ENCODE data around the gene RNU2-63P.
"Not testable (repeated sequence)": the region's sequence is repeated elsewhere in the genome, so short reads cannot be mapped to it uniquely, and the experiment has no call there.

Gene RNU2-63P

DNA sequence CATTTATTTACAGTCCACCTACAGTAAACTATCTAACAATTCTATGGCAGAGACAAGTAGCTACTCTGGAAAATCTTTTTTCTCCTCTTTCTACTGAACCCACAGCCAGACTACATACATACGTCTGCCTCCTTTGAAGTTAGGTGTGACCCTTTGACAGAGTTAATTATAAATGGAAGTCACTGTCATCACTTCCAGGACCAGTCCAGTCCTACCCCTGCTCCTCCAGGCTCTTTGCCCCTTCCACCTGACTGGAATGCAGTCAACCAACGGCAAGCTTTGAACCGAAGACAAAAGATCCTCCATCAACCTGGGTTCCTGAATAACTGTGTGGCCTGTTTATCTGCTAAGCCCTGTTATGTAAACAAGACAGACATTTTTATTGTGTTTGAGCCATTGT, 35.2 kb downstream of the RNU2-63P start:
- not testable (repeated sequence) for DNase-seq (ENCODE audit: low spot score)

DNA sequence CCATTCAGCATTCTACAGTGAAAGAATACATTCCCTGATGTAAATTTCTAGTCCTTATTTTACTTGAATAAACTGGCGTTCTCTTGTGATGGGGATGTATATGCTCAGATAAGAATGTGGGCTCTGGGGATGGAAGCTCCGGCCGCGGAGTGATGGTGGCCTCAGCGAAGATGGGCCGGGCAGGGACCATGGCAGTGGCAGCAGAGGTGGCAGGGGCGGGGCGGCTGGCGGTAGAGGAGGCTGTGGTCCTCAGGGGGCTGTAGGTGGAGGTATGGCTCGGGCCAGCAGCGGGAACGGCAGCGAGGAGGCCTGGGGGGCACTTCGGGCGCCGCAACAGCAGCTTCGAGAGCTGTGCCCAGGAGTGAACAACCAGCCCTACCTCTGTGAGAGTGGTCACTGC, 44.0 kb downstream of the RNU2-63P start:
- DNase-seq (ENCODE audit: low spot score) = not testable (repeated sequence)

All from D341Med (cell line).